Immature natural killer cell (primary cell): Measurements from ENCODE around the gene MTPN. TPM values are rescaled to one million over a fixed set of nuclear protein-coding genes. Genes with fewer than 3 reads are reported as not detected.

Source experiments
- DNase-seq, 3 donors: peaks; one replicate each; pipeline ENCODE4 v3.0.0; 2022; ENCODE audit warnings: mixed read lengths in 1 of 3
- H3K27ac Mint-ChIP-seq, 6 donors: one replicate each; pipeline ENCODE4 v1.8.0; 2020; ENCODE audit warnings: mixed read lengths in 6 of 6, mild to moderate bottlenecking in 5 of 6, inconsistent platforms in 4 of 6, moderate library complexity in 3 of 6
- H3K27me3 Mint-ChIP-seq, 3 donors: one replicate each; pipeline ENCODE4 v1.8.0; 2020 to 2021; ENCODE audit warnings: low read depth in 3 of 3, mild to moderate bottlenecking in 3 of 3, mixed read lengths in 3 of 3, moderate library complexity in 3 of 3, inconsistent platforms in 1 of 3
- H3K36me3 Mint-ChIP-seq, 3 donors: one replicate each; pipeline ENCODE4 v1.8.0; 2020; ENCODE audit warnings: mixed read lengths in 3 of 3, inconsistent platforms in 2 of 3, mild to moderate bottlenecking in 2 of 3
- H3K4me1 Mint-ChIP-seq, 2 donors: one replicate each; pipeline ENCODE4 v1.8.0; 2020; ENCODE audit warnings: inconsistent platforms in 2 of 2, mild to moderate bottlenecking in 2 of 2, mixed read lengths in 2 of 2, moderate library complexity in 1 of 2
- H3K4me3 Mint-ChIP-seq, 5 donors: one replicate each; pipeline ENCODE4 v1.8.0; 2020; ENCODE audit warnings: mild to moderate bottlenecking in 5 of 5, mixed read lengths in 5 of 5, inconsistent platforms in 3 of 5, moderate library complexity in 3 of 5
- H3K9me3 Mint-ChIP-seq, 6 donors: one replicate each; pipeline ENCODE4 v1.8.0; 2020; ENCODE audit warnings: mild to moderate bottlenecking in 6 of 6, mixed read lengths in 6 of 6, inconsistent platforms in 4 of 6, moderate library complexity in 3 of 6
- polyA plus RNA-seq, 3 donors: library from polyadenylated mRNA; unstranded; fragments of 300-500 nt; fragmentation: Illumina TruSeq; gene quantifications; one replicate each; pipeline ENCODE4 v1.2.3, GENCODE V29; 2021

Gene MTPN
- polyA plus RNA-seq, 3 donors from 2014 or later, result 153 to 200 (median 197) TPM

- no peaks in the 10 kb centered on the region for H3K27me3 Mint-ChIP-seq
- peak overlapping the region in 2 of 6 donors; percentile 43 to 51 for H3K27ac Mint-ChIP-seq
- H3K4me3 Mint-ChIP-seq, result no peak overlapping the region
- H3K4me1 Mint-ChIP-seq, result peaks cover 77 to 99% of the 10 kb centered on the region in 2 donors
- peaks cover 0 to 5% (median 4%) of the 10 kb centered on the region in 3 donors for H3K36me3 Mint-ChIP-seq
- H3K9me3 Mint-ChIP-seq, result no peaks in the 10 kb centered on the region
- DNase-seq, result no peak
Measured at GRCh38 chr7:135959646-135960363, 17.4 kb downstream of the MTPN start.

GRCh38 chr7:135958173-135958572 is 19.0 kb downstream of the MTPN start:
- Mint-ChIP-seq H3K36me3 (peaks cover 0 to 5% (median 4%) of the 10 kb centered on the region in 3 donors), H3K4me3 (no peak overlapping the region), H3K27me3 (no peaks in the 10 kb centered on the region), H3K4me1 (peaks cover 70 to 96% of the 10 kb centered on the region in 2 donors), H3K27ac (peak overlapping the region in 3 of 6 donors; percentile 22 to 66 (median 29)), H3K9me3 (no peaks in the 10 kb centered on the region)
- DNase-seq, result no peak

- Mint-ChIP-seq H3K36me3 (peaks cover 0 to 5% (median 4%) of the 10 kb centered on the region in 3 donors), H3K27me3 (peaks cover 0 to 2% (median 0%) of the 10 kb centered on the region in 3 donors), H3K9me3 (no peaks in the 10 kb centered on the region), H3K4me3 (peak overlapping the region in 1 of 5 donors; percentile 18), H3K27ac (peak overlapping the region in 3 of 6 donors; percentile 38 to 66 (median 59)), H3K4me1 (peaks cover 70 to 96% of the 10 kb centered on the region in 2 donors)
- DNase-seq, result no peak
Measured at GRCh38 chr7:135957627-135958026, 19.5 kb downstream of the MTPN start.

GRCh38 chr7:135956393-135956792 is 20.8 kb downstream of the MTPN start:
- no peak overlapping the region for H3K4me3 Mint-ChIP-seq
- no peak for DNase-seq
- H3K9me3 Mint-ChIP-seq, result no peaks in the 10 kb centered on the region
- peak overlapping the region in 5 of 6 donors; percentile 2 to 53 (median 47) for H3K27ac Mint-ChIP-seq
- peaks cover 73 to 96% of the 10 kb centered on the region in 2 donors for H3K4me1 Mint-ChIP-seq
- peaks cover 0 to 2% (median 0%) of the 10 kb centered on the region in 3 donors for H3K27me3 Mint-ChIP-seq
- peaks cover 0 to 5% (median 4%) of the 10 kb centered on the region in 3 donors for H3K36me3 Mint-ChIP-seq

- Mint-ChIP-seq H3K4me3 (peak overlapping the region in 2 of 5 donors; percentile 40 to 50), H3K9me3 (no peaks in the 10 kb centered on the region), H3K4me1 (peaks cover 63 to 96% of the 10 kb centered on the region in 2 donors), H3K27me3 (peaks cover 0 to 2% (median 0%) of the 10 kb centered on the region in 3 donors), H3K36me3 (peaks cover 0 to 21% (median 8%) of the 10 kb centered on the region in 3 donors), H3K27ac (peak overlapping the region in 5 of 6 donors; percentile 15 to 77 (median 59))
- DNase-seq, result no peak
Measured at GRCh38 chr7:135950972-135951371, 26.2 kb downstream of the MTPN start.

GRCh38 chr7:135950429-135950828 is 26.7 kb downstream of the MTPN start:
- peaks cover 64 to 96% of the 10 kb centered on the region in 2 donors for H3K4me1 Mint-ChIP-seq
- peak overlapping the region in 4 of 5 donors; percentile 1 to 50 (median 21) for H3K4me3 Mint-ChIP-seq
- peak overlapping the region; percentile 8 to 77 (median 31) for H3K27ac Mint-ChIP-seq
- H3K27me3 Mint-ChIP-seq, result peaks cover 0 to 2% (median 0%) of the 10 kb centered on the region in 3 donors
- H3K36me3 Mint-ChIP-seq, result peaks cover 0 to 21% (median 8%) of the 10 kb centered on the region in 3 donors
- no peak for DNase-seq
- H3K9me3 Mint-ChIP-seq, result no peaks in the 10 kb centered on the region

- Mint-ChIP-seq H3K36me3 (peaks cover 0 to 18% (median 4%) of the 10 kb centered on the region in 3 donors), H3K4me1 (peaks cover 56 to 80% of the 10 kb centered on the region in 2 donors), H3K9me3 (no peaks in the 10 kb centered on the region), H3K4me3 (no peak overlapping the region), H3K27ac (peak overlapping the region in 2 of 6 donors; percentile 43 to 61), H3K27me3 (no peaks in the 10 kb centered on the region)
- no peak for DNase-seq
Measured at GRCh38 chr7:135946289-135947055, 30.7 kb downstream of the MTPN start.

GRCh38 chr7:135944753-135945152 is 32.4 kb downstream of the MTPN start:
- DNase-seq, result no peak
- Mint-ChIP-seq H3K9me3 (no peaks in the 10 kb centered on the region), H3K27me3 (no peaks in the 10 kb centered on the region), H3K4me1 (peaks cover 52 to 80% of the 10 kb centered on the region in 2 donors), H3K36me3 (peaks cover 0 to 14% (median 4%) of the 10 kb centered on the region in 3 donors), H3K27ac (no peak overlapping the region), H3K4me3 (no peak overlapping the region)

GRCh38 chr7:135943134-135943879 is 33.9 kb downstream of the MTPN start:
- H3K4me1 Mint-ChIP-seq, result peaks cover 57 to 80% of the 10 kb centered on the region in 2 donors
- peak overlapping the region in 1 of 6 donors; percentile 11 for H3K27ac Mint-ChIP-seq
- H3K4me3 Mint-ChIP-seq, result no peak overlapping the region
- H3K27me3 Mint-ChIP-seq, result no peaks in the 10 kb centered on the region
- no peaks in the 10 kb centered on the region for H3K9me3 Mint-ChIP-seq
- H3K36me3 Mint-ChIP-seq, result peaks cover 0 to 8% (median 0%) of the 10 kb centered on the region in 3 donors
- no peak for DNase-seq

GRCh38 chr7:135942614-135943013 is 34.5 kb downstream of the MTPN start:
- H3K4me1 Mint-ChIP-seq, result peaks cover 57 to 80% of the 10 kb centered on the region in 2 donors
- H3K9me3 Mint-ChIP-seq, result no peaks in the 10 kb centered on the region
- no peak overlapping the region for H3K4me3 Mint-ChIP-seq
- H3K27me3 Mint-ChIP-seq, result no peaks in the 10 kb centered on the region
- H3K27ac Mint-ChIP-seq, result peak overlapping the region in 1 of 6 donors; percentile 36
- peaks cover 0 to 8% (median 0%) of the 10 kb centered on the region in 3 donors for H3K36me3 Mint-ChIP-seq
- DNase-seq, result no peak

- peak overlapping the region in 3 of 5 donors; percentile 13 to 31 (median 23) for H3K4me3 Mint-ChIP-seq
- H3K27ac Mint-ChIP-seq, result peak overlapping the region in 1 of 6 donors; percentile 15
- H3K36me3 Mint-ChIP-seq, result no peaks in the 10 kb centered on the region
Measured at GRCh38 chr7:135940077-135941075, 36.8 kb downstream of the MTPN start.

GRCh38 chr7:135939261-135939812 is 37.8 kb downstream of the MTPN start:
- peak overlapping the region; percentile 11 to 44 (median 16) for H3K4me3 Mint-ChIP-seq
- no peak for DNase-seq
- peak overlapping the region; percentile 8 to 76 (median 30) for H3K27ac Mint-ChIP-seq
- no peaks in the 10 kb centered on the region for H3K9me3 Mint-ChIP-seq
- no peaks in the 10 kb centered on the region for H3K36me3 Mint-ChIP-seq
- H3K27me3 Mint-ChIP-seq, result no peaks in the 10 kb centered on the region
- peaks cover 81 to 91% of the 10 kb centered on the region in 2 donors for H3K4me1 Mint-ChIP-seq

More at GRCh38 chr7:135940077-135941075, 36.8 kb downstream of the MTPN start:
- no peak for DNase-seq
- Mint-ChIP-seq H3K27me3 (no peaks in the 10 kb centered on the region), H3K4me1 (peaks cover 70 to 81% of the 10 kb centered on the region in 2 donors), H3K9me3 (no peaks in the 10 kb centered on the region)
